Neural cell (in vitro differentiated cells): ENCODE data around the gene RRP15. TPM values are rescaled to one million over a fixed set of nuclear protein-coding genes. Genes with fewer than 3 reads are reported as not detected.
A peak's percentile ranks its signal among the peaks of the same experiment; 100 is the strongest.

ENCODE experiments used
- H2AFZ ChIP-seq: fragments of 200-600, 300-800 bp; sonication (generic), shearing (Covaris generic); 2 replicates; pipeline ENCODE4 v1.6.0; 2014; ENCODE audit warnings: low read depth, mild to moderate bottlenecking, antibody characterized with exemption, low read length, moderate library complexity
- H3F3A ChIP-seq: fragments of 200-600 bp; shearing (Covaris generic); 2 replicates; pipeline ENCODE4 v1.6.1; 2016; ENCODE audit warnings: mild to moderate bottlenecking, moderate library complexity, mixed read lengths, antibody characterized with exemption, low read length; ENCODE audit not compliant: insufficient read depth, poor library complexity, severe bottlenecking
- H3K27ac ChIP-seq: fragments of 200-600, 300-800 bp; sonication (generic), shearing (Covaris generic); 2 replicates; pipeline ENCODE4 v1.5.1; 2014; ENCODE audit warnings: mild to moderate bottlenecking, low read length, moderate library complexity
- H3K27me3 ChIP-seq: fragments of 300-800, 200-600 bp; sonication (generic), shearing (Covaris generic); 2 replicates; pipeline ENCODE4 v1.6.0; 2014; ENCODE audit warnings: mild to moderate bottlenecking, low read depth, low read length, moderate library complexity; ENCODE audit not compliant: insufficient read depth
- H3K36me3 ChIP-seq: fragments of 300-800, 200-600 bp; sonication (generic), shearing (Covaris generic); 2 replicates; pipeline ENCODE4 v1.5.1; 2014; ENCODE audit warnings: mild to moderate bottlenecking, antibody characterized with exemption, low read length, moderate library complexity; ENCODE audit not compliant: insufficient read depth
- H3K4me2 ChIP-seq: fragments of 300-800, 200-600 bp; sonication (generic), shearing (Covaris generic); 2 replicates; pipeline ENCODE4 v1.6.0; 2014; ENCODE audit warnings: mild to moderate bottlenecking, low read length
- H3K4me3 ChIP-seq: fragments of 300-800, 200-600 bp; sonication (generic), shearing (Covaris generic); 2 replicates; pipeline ENCODE4 v1.5.1; 2014; ENCODE audit warnings: mild to moderate bottlenecking, low read length, moderate library complexity
- H3K79me2 ChIP-seq: fragments of 200-600 bp; shearing (Covaris generic); replicated peaks from 2 replicates; pipeline ENCODE4 v1.6.0; 2014; ENCODE audit warnings: mild to moderate bottlenecking, low read length, moderate library complexity; ENCODE audit not compliant: insufficient read depth
- H3K9ac ChIP-seq: fragments of 300-800, 200-600 bp; sonication (generic), shearing (Covaris generic); 2 replicates; pipeline ENCODE4 v1.6.1; 2016; ENCODE audit warnings: mild to moderate bottlenecking, low read length, mixed read lengths
- H3K9me2 ChIP-seq: fragments of 200-600 bp; shearing (Covaris generic); 2 replicates; pipeline ENCODE4 v1.6.1; 2016; ENCODE audit warnings: mild to moderate bottlenecking, low read length, mixed read lengths; ENCODE audit not compliant: insufficient read depth
- H3K9me3 ChIP-seq: fragments of 200-600, 300-800 bp; sonication (generic), shearing (Covaris generic); 2 replicates; pipeline ENCODE4 v1.6.1; 2016; ENCODE audit warnings: mild to moderate bottlenecking, mixed run types, low read length, moderate library complexity, mixed read lengths
- H4K20me1 ChIP-seq: fragments of 200-600 bp; shearing (Covaris generic); 2 replicates; pipeline ENCODE4 v1.6.1; 2016; ENCODE audit warnings: mild to moderate bottlenecking, mixed run types; ENCODE audit not compliant: insufficient read depth
- CTCF ChIP-seq: fragments of 450-650 bp; IDR thresholded peaks from 2 replicates; pipeline ENCODE4 v1.5.1; 2014; ENCODE audit warnings: antibody characterized with exemption, mild to moderate bottlenecking, moderate library complexity; ENCODE audit not compliant: poor library complexity, severe bottlenecking
- EP300 ChIP-seq: fragments of 450-650 bp; conservative IDR thresholded peaks from 2 replicates; pipeline ENCODE4 v1.6.1; 2014; ENCODE audit warnings: antibody characterized with exemption, mild to moderate bottlenecking, moderate library complexity; ENCODE audit not compliant: poor library complexity, severe bottlenecking
- EZH2 ChIP-seq: fragments of 200-600, 300-800 bp; shearing (Covaris generic), sonication (generic); IDR thresholded peaks from 2 replicates; pipeline ENCODE4 v1.6.1; 2014; ENCODE audit warnings: antibody characterized with exemption, low read length, borderline replicate concordance, mild to moderate bottlenecking; ENCODE audit not compliant: insufficient read depth, poor library complexity, severe bottlenecking
- MXI1 ChIP-seq: fragments of 450-650 bp; conservative IDR thresholded peaks from 2 replicates; pipeline ENCODE4 v1.6.1; 2014; ENCODE audit warnings: antibody characterized with exemption, mild to moderate bottlenecking; ENCODE audit not compliant: poor library complexity, severe bottlenecking
- POLR2AphosphoS5 ChIP-seq: IDR thresholded peaks from 2 replicates; pipeline ENCODE4 v1.6.1; 2012
- RAD21 ChIP-seq: fragments of 450-650 bp; conservative IDR thresholded peaks from 2 replicates; pipeline ENCODE4 v1.6.1; 2014; ENCODE audit warnings: antibody characterized with exemption, mild to moderate bottlenecking, moderate library complexity
- REST ChIP-seq: IDR thresholded peaks from 2 replicates; pipeline ENCODE4 v1.6.1; 2012; ENCODE audit warnings: borderline replicate concordance
- SMC3 ChIP-seq: fragments of 450-650 bp; conservative IDR thresholded peaks from 2 replicates; pipeline ENCODE4 v1.6.1; 2014; ENCODE audit warnings: antibody characterized with exemption, mild to moderate bottlenecking, moderate library complexity; ENCODE audit not compliant: poor library complexity
- TAF1 ChIP-seq: IDR thresholded peaks from 2 replicates; pipeline ENCODE4 v1.6.1; 2012; ENCODE audit warnings: low read depth
- polyA plus RNA-seq: library from polyadenylated mRNA; depleted of rRNA; stranded (reverse); fragments of >200 nt; gene quantifications from 2 replicates; pipeline ENCODE4 v1.2.3, GENCODE V29; 2014

The RRP15 gene
- polyA plus RNA-seq, 1 donor from 2014 or later, result 5.4 TPM

- no peak overlapping the region for H3K4me3 ChIP-seq
- H3K9me3 ChIP-seq, result no peaks in the 10 kb centered on the region
- no peak overlapping the region for H3K27ac ChIP-seq
- H3K79me2 ChIP-seq, result no peaks in the 10 kb centered on the region
- H3K9me2 ChIP-seq, result no peaks in the 10 kb centered on the region
- no peak overlapping the region for H3K9ac ChIP-seq
- no peaks in the 10 kb centered on the region for H3K27me3 ChIP-seq
- H2AFZ ChIP-seq, result no peak overlapping the region
- H3F3A ChIP-seq, result no peaks in the 10 kb centered on the region
- no peaks in the 10 kb centered on the region for H3K36me3 ChIP-seq
- H3K4me2 ChIP-seq, result no peak overlapping the region
- no peaks in the 10 kb centered on the region for H4K20me1 ChIP-seq
- no peak for TF ChIP-seq SMC3
These were observed 51.2 kb downstream of the RRP15 start for GRCh38 chr1:218336328-218336727.

DNA sequence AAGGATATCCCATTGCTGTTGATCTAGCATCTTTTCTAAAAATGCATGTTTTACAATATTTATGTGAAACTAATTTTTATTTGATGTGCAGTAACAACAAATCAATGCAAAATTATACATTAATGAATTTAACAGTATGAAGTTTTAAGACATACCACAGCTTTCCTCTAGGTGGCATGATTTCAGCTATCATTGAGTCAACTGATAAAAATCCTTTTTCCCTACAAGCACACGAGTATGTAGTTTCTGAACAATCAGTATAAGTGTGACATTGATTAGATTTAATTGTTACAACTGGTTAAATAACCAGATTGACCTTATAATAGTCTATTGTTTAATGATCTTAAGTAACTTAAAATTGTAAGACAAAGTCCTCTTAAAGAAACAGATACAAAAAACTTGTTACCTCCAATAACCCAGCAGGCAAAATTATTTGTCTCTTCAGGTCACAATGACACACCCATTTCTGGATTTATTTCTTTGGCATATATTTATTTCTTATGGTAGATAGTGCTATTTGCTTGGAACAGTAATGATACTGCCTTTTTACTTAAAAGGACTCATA lies 54.3 kb downstream of the RRP15 start:
- Histone ChIP-seq H4K20me1 (no peaks in the 10 kb centered on the region), H3F3A (no peaks in the 10 kb centered on the region), H3K27me3 (no peaks in the 10 kb centered on the region), H3K9me3 (no peaks in the 10 kb centered on the region), H2AFZ (no peak overlapping the region), H3K27ac (no peak overlapping the region), H3K79me2 (no peaks in the 10 kb centered on the region), H3K4me3 (no peak overlapping the region), H3K36me3 (no peaks in the 10 kb centered on the region), H3K9me2 (no peaks in the 10 kb centered on the region), H3K9ac (no peak overlapping the region), H3K4me2 (no peak overlapping the region)
- TF ChIP-seq SMC3 (peak; percentile 85), EZH2 (no peak), EP300 (no peak), RAD21 (peak; percentile 82), POLR2AphosphoS5 (no peak), TAF1 (no peak), REST (no peak), MXI1 (no peak), CTCF (peak; percentile 83)

- no peaks in the 10 kb centered on the region for H3K79me2 ChIP-seq
- no peak for TF ChIP-seq EZH2
- TF ChIP-seq POLR2AphosphoS5, result no peak
- TF ChIP-seq CTCF, result no peak
- TF ChIP-seq TAF1, result no peak
- no peak for TF ChIP-seq MXI1
- TF ChIP-seq SMC3, result no peak
- TF ChIP-seq EP300, result no peak
- TF ChIP-seq REST, result no peak
- TF ChIP-seq RAD21, result no peak
These were observed 56.2 kb downstream of the RRP15 start for GRCh38 chr1:218341325-218341724.

More at GRCh38 chr1:218341325-218341724, 56.2 kb downstream of the RRP15 start:
- Histone ChIP-seq H3F3A (no peaks in the 10 kb centered on the region), H2AFZ (no peak overlapping the region), H3K36me3 (no peaks in the 10 kb centered on the region), H3K4me2 (no peak overlapping the region), H3K27ac (no peak overlapping the region), H4K20me1 (no peaks in the 10 kb centered on the region), H3K4me3 (no peak overlapping the region), H3K27me3 (peaks cover 10% of the 10 kb centered on the region), H3K9me2 (no peaks in the 10 kb centered on the region), H3K9ac (no peak overlapping the region), H3K9me3 (no peaks in the 10 kb centered on the region)
